GM13976 (cell line): ENCODE results near the gene RGS7.

Experiments
- DNase-seq: peaks from one replicate; pipeline ENCODE4 v3.0.0; 2012; ENCODE audit warnings: low spot score
- in situ Hi-C: fragments of 300-500 bp; cut with MboI; formaldehyde crosslinking; loops from one replicate; pipeline ENCODE4 v1.12.0; 2022; ENCODE audit warnings: low sequenced_read_pairs, mixed read lengths, inconsistent platforms; ENCODE audit not compliant: unreplicated experiment
- TF ChIP-seq, protein P1 (sequence below): IDR thresholded peaks from 2 replicates; pipeline ENCODE4 v1.5.1; 2012; ENCODE audit warnings: borderline replicate concordance, mild to moderate bottlenecking; ENCODE audit not compliant: insufficient read depth; ENCODE audit errors: extremely low read depth, missing control alignments, control extremely low read depth

RGS7 gene

DNA sequence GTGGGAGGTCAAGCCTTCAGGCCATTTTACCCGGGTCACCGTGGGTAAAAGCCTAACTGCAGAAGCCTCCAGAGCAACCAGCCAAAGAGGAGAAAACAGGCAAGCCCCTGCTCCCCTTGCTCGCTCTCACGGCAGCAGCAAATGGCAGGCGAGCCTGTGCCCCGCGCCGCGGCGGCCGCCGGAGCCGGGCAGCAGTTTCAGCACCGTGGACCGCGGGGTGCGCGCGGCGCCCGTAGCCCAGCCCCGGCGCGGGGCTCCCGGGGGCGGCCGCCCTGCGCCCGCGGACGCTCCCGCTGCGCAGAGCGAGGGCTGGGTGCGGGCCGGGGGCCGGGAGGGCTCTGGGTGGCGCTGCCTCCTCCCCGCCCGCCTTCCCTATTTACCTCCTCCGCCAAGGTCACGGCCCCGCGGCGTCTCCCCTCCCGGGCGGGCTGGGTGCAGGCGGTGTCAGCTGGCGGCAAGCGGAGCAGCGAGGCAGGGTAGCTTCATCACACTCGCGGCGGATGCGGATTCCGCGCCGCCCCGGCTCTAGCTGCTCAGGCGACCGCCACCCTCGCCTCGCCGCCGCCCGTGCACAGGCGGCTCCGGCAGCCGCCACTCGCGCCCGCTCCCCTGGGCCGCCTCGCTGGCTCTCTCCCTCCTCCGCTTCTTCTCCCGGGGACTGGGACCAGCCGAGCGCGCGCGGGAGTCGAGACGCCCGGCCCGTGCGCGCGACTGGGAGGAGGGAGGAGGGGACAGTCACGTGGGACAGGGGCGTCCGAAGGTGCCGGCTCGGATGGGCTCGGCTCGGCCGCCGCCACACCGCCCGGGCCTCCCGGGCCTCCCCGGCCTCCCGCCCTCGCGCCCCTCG, at the start of gene RGS7:
RGS7 (minus strand) TSS at position 687 of the 847 bp plus-strand sequence.
- in situ Hi-C loops = no loop called here
- peak; percentile 60 for DNase-seq
- TF ChIP-seq, protein P1, sequence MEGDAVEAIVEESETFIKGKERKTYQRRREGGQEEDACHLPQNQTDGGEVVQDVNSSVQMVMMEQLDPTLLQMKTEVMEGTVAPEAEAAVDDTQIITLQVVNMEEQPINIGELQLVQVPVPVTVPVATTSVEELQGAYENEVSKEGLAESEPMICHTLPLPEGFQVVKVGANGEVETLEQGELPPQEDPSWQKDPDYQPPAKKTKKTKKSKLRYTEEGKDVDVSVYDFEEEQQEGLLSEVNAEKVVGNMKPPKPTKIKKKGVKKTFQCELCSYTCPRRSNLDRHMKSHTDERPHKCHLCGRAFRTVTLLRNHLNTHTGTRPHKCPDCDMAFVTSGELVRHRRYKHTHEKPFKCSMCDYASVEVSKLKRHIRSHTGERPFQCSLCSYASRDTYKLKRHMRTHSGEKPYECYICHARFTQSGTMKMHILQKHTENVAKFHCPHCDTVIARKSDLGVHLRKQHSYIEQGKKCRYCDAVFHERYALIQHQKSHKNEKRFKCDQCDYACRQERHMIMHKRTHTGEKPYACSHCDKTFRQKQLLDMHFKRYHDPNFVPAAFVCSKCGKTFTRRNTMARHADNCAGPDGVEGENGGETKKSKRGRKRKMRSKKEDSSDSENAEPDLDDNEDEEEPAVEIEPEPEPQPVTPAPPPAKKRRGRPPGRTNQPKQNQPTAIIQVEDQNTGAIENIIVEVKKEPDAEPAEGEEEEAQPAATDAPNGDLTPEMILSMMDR = no peak

DNA sequence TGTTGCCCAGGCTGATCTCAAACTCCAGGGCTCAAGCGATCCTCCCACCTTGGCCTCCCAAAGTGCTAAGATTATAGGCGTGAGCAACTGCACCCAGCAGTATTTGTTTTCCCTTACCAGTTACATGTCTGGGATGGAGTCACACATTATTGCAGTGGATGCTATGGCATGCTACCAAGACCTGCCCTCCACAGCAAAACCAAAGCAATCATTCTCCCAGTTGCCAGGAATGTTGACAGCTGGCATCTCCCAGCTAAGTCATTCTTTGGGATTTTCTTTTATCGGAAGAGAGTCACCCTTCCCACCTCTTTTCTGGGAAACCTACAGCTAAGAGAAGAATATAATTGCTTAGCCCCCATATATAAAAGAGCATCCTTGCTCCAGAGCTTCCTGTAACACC, 49.4 kb upstream of the RGS7 start:
- in situ Hi-C loops = no loop called here
- TF ChIP-seq, protein P1 = no peak
- no peak for DNase-seq

DNA sequence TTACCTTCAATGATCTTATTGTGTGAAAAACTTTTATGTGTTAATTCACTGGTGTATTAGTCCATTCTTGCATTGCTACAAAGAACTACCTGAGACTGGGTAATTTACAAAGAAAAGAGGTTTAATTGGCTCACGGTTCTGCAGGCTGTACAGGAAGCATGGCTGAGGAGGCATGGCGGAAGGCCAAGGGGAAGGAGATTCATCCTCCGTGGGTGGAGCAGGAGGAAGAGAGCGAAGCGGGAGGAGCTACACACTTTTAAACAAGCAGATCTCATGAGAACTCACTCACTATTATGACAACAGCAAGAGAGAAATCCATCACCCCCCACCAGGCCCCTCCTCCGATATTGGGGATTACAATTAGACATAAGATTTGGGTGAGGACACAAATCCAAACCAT, 44.2 kb upstream of the RGS7 start:
- DNase-seq = no peak
- TF ChIP-seq, protein P1 = no peak
- in situ Hi-C loops = no loop called here

DNA sequence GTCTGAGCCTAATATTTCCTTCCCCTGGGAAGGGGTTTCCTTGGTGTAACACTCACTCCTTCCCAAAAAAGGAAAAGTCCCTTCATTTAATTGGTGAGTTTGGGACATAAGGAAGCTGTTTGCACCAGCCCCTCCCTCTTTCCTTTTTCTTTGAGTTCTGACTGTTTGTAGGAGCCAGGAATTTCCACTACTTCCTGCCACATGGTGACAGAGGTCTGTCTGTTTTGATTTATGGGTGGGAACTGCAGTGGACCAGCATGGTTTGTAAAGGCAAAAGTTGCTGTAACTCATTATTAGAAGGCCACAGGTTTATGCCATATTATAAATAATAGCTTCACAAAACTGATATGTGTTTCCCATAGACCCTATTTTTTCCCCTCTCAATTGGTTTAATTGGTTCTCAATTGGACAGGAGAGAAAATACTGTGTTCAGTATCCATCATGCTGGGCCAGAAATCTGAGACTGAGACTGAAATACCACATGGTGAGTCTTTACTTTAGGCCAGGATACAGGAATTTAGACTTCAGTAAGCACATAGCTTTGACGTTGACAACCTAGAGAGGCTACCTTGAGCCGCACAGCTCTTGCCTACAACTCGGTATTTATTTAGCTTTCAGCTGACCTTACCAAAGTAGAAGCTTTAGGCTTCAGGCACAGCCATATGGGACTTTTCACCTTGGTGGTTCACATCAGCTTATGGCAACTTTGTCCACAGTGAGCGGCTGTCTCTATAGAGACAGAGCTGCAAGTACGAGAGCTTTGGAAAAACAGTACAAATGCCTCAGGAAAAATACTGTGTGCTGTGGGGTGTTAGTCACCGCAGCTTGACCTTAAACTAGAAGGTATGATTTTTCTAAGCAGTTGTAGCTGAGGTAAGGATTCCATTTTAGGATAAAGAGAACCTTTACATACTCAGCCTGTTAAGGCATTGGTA, 40.0 kb upstream of the RGS7 start:
- TF ChIP-seq, protein P1 = no peak
- DNase-seq = no peak
- in situ Hi-C loops = no loop called here

DNA sequence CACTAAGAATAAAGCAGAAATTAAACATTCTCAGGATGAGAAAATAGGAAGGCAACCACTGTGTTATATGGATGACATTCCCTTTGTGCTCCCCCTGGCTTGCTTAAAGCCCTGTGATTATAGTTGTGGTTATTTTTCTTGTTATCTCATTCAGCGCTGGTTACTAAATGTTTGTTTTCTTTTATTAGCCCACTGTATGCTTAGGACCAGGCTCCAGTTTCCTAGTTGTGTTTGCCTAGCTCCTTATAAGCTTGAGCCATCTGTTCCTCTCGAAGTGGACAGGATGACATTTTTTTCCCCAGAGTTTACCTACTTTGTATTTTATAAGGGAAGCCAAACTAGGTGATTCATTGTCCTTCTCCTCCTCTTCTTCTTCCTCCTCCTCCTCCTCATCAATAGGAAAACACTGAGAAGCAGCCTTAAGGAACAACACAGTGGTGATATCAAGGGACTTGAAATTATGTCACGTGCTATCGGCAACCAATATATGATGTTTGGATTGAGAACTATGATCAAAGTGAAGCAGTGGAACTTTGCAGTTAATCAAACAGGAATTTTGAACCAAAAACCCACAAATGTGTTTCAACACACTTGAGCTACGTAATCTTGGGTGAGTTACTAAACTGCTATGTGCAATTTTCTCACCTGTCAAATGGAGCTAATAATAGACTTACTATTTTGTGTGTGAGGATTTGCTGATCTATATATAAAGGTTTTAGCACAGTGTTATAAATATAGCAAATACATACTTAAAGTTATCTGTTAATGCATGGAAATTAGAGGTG, 35.1 kb upstream of the RGS7 start:
- no peak for DNase-seq
- TF ChIP-seq, protein P1 = no peak
- in situ Hi-C loops = no loop called here

DNA sequence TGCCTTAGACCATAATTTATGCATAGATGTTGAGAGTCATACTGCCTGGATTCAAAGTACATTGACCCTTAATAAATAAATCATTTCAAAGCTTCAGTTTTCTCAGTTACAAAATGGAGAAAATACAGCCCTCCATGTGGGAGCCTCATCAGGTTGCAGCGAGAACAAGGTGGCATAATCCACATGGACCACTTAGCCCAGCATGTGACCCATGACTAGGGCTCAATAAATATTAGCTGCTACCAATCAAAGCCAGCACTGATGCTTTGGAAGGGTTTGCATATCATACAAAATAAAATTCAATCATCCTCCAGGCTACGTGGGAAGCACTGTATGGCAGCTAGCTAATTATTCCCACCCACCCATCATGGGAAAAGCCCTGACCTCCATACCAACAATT, 33.5 kb upstream of the RGS7 start:
- no peak for DNase-seq
- in situ Hi-C loops = no loop called here
- TF ChIP-seq, protein P1 = no peak
